Stomach (tissue), 4 donors: ENCODE measurements around the gene ERBIN.

Experiments used
- POLR2A ChIP-seq, 4 donors: fragments of 450-650 bp; IDR thresholded peaks; one replicate each; pipeline ENCODE4 v1.6.1; 2016; ENCODE audit warnings: antibody characterized with exemption in 4 of 4, control low read depth in 2 of 4, mild to moderate bottlenecking in 1 of 4, moderate library complexity in 1 of 4
- TF ChIP-seq, protein P1 (sequence below), 7 experiments: fragments of 450-650 bp in 4 of 7; fragments of 200-600 bp in 3 of 7; sonication (generic) in 3 of 7; IDR thresholded peaks; one replicate each; pipeline ENCODE4 v1.5.1; 2016 to 2019; ENCODE audit warnings: antibody characterized with exemption in 7 of 7, control low read depth in 2 of 7, mild to moderate bottlenecking in 1 of 7

DNA sequence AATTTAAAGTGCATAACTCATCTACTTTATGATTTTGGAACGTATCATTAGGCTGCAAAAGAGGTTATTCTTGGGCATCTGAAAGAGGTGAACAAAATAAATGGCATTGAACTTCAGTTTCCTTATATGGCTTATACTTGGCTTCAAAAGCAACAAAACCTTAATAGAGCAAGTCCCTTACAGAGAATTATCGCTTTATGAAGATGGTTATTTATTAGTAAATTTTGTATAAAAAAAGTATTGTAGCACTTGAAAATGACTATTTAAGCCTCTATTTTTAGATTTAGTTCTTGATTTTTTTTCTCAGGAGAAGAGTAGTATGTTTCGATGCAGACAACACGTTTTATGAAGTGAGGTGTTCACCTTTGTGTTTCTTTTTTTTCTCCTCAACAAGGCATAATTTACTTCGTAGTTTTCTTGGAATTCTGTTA, 2.0 kb downstream of the ERBIN start:
- TF ChIP-seq, protein P1, sequence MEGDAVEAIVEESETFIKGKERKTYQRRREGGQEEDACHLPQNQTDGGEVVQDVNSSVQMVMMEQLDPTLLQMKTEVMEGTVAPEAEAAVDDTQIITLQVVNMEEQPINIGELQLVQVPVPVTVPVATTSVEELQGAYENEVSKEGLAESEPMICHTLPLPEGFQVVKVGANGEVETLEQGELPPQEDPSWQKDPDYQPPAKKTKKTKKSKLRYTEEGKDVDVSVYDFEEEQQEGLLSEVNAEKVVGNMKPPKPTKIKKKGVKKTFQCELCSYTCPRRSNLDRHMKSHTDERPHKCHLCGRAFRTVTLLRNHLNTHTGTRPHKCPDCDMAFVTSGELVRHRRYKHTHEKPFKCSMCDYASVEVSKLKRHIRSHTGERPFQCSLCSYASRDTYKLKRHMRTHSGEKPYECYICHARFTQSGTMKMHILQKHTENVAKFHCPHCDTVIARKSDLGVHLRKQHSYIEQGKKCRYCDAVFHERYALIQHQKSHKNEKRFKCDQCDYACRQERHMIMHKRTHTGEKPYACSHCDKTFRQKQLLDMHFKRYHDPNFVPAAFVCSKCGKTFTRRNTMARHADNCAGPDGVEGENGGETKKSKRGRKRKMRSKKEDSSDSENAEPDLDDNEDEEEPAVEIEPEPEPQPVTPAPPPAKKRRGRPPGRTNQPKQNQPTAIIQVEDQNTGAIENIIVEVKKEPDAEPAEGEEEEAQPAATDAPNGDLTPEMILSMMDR (IDR thresholded peaks at IDR 0.05), result no peak
- no peak for TF ChIP-seq POLR2A (IDR thresholded peaks at IDR 0.05)
